ENCODE data around the gene PLEKHA5. TPM values are rescaled to one million over a fixed set of nuclear protein-coding genes. Genes with fewer than 3 reads are reported as not detected.
A peak's percentile ranks its signal among the peaks of the same experiment; 100 is the strongest.

Gene PLEKHA5
- total RNA-seq, 1 experiment from 2014 or later, result 4.6 TPM

GRCh38 chr12:19181666-19182426, 52.3 kb downstream of the PLEKHA5 start:
- Histone ChIP-seq H3K9me3 (no peaks in the 10 kb centered on the region), H3K27me3 (no peaks in the 10 kb centered on the region), H3K4me3 (no peak overlapping the region), H3K36me3 (no peaks in the 10 kb centered on the region)
- no peak for DNase-seq

GRCh38 chr12:19183121-19183838, 53.7 kb downstream of the PLEKHA5 start:
- H3K9me3 ChIP-seq, result no peaks in the 10 kb centered on the region
- DNase-seq, result no peak

GRCh38 chr12:19185262-19185929, 55.9 kb downstream of the PLEKHA5 start:
- H3K4me3 ChIP-seq, result no peak overlapping the region
- H3K36me3 ChIP-seq, result no peaks in the 10 kb centered on the region
- no peak for DNase-seq
- no peaks in the 10 kb centered on the region for H3K9me3 ChIP-seq
- no peaks in the 10 kb centered on the region for H3K27me3 ChIP-seq

More at GRCh38 chr12:19183121-19183838, 53.7 kb downstream of the PLEKHA5 start:
- H3K4me3 ChIP-seq, result no peak overlapping the region
- no peaks in the 10 kb centered on the region for H3K36me3 ChIP-seq
- no peaks in the 10 kb centered on the region for H3K27me3 ChIP-seq

DNA sequence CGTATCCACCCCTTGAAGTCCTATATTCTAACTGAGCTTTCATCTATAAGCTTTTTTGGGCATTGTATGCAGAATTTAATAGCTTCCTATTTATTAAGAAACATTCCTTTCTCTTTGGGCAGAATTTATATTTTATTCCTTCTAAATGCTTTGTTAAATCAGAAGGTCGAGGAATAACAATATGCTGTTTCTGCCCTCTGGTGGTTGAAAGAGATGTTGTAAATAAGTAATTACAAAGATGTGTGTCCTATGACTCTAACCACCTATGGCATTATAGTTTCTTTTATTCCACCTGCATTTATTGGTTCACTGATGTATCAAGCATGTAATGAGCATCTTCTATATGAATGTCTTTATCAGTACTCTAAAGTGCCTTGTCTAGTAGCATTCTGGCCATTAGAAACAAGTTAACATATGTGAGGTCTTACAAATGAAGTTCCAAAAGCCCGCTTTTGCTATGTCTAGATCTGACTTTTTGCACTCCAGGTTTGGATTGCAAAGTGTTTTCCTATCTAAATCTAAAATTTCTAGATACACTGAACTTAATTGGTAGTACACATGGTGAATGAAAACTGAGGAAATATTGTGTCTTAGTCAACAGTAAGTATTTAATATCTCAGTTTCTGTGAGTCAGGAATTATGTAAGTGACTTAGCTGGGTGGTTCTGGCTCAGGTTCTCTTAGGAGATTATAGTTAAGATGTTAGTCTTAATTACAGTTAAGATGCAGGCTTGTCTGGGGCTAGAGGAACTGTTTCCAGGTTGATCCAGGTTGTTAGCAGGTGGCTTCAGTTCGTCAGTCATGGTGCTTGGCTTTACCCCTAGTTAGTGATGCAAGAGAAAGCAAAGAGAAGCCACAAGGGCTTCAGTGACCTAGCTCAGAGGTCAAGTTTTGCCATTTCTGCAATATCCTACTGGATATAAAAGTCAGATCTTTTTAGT, 57.5 kb downstream of the PLEKHA5 start:
- Histone ChIP-seq H3K36me3 (no peaks in the 10 kb centered on the region), H3K27me3 (no peaks in the 10 kb centered on the region), H3K4me3 (no peak overlapping the region), H3K9me3 (no peaks in the 10 kb centered on the region)
- DNase-seq, result no peak

- Histone ChIP-seq H3K4me3 (no peak overlapping the region), H3K36me3 (no peaks in the 10 kb centered on the region), H3K27me3 (no peaks in the 10 kb centered on the region), H3K9me3 (no peaks in the 10 kb centered on the region)
- DNase-seq, result no peak
These were observed 60.0 kb downstream of the PLEKHA5 start for GRCh38 chr12:19189522-19189921.

DNA sequence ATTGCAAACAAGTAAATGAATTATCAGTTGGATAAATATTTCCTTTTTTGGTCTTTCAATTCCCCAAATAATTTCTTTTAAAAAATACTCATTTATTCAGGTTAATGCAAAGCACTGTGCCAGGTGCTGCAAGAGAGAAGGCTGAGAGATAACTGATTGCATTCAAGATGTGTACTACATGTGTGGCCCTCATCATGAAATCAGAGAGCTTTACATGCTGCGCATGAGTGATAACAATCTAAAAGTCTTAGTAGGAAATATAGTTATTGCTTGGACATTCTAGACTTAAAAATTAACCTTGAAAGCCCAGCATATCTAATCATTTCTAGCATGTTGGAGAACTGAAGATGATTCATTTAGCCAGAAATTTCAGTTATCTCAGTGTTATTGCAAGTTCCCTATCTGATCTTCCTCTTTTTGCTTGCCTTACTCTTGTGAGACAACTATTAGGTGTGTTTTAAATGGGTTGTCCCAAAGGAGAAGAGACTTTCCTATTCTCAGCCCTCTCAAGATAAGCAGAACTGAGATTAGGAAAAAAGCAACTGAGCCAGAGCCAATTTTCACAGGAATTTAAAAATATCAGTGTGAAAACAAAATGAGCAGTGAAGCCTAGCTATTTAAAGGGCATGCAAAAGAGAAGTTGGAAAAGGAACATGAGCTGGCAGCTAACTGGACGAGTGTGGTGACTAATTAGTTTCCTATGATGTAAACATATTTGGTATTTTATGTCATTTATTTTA, 60.9 kb downstream of the PLEKHA5 start:
- Histone ChIP-seq H3K4me3 (no peak overlapping the region), H3K36me3 (no peaks in the 10 kb centered on the region)
- DNase-seq, result peak; percentile 17

GRCh38 chr12:19191089-19191488, 61.6 kb downstream of the PLEKHA5 start:
- DNase-seq, result no peak

More for the DNA sequence above, 60.9 kb downstream of the PLEKHA5 start:
- no peaks in the 10 kb centered on the region for H3K27me3 ChIP-seq
- H3K9me3 ChIP-seq, result no peaks in the 10 kb centered on the region

GRCh38 chr12:19191563-19191962, 62.0 kb downstream of the PLEKHA5 start:
- DNase-seq, result peak; percentile 7
- Histone ChIP-seq H3K9me3 (no peaks in the 10 kb centered on the region), H3K27me3 (no peaks in the 10 kb centered on the region), H3K36me3 (no peaks in the 10 kb centered on the region), H3K4me3 (no peak overlapping the region)

More at GRCh38 chr12:19191089-19191488, 61.6 kb downstream of the PLEKHA5 start:
- no peaks in the 10 kb centered on the region for H3K27me3 ChIP-seq
- no peak overlapping the region for H3K4me3 ChIP-seq
- no peaks in the 10 kb centered on the region for H3K36me3 ChIP-seq
- H3K9me3 ChIP-seq, result no peaks in the 10 kb centered on the region

DNA sequence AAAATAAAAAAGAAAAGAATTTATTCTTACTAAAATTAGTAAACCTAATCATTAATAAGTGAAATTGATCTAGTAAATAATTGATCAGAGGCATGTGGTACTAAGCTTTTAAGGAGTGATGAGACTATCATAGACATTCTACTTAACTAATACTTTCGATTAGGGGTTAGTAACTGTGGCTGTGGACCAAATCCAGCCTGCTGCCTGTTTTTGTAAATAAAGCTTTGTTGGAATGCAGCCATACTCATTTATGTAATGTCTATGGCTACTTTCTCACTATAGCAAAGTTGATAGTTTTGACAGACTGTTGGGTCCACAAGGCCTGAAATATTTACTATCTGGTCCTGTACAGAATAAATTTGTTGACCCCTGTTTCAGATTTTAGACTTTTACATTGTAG, 63.2 kb downstream of the PLEKHA5 start:
- H3K4me3 ChIP-seq, result no peak overlapping the region
- DNase-seq, result no peak
- H3K27me3 ChIP-seq, result no peaks in the 10 kb centered on the region
- no peaks in the 10 kb centered on the region for H3K36me3 ChIP-seq
- H3K9me3 ChIP-seq, result no peaks in the 10 kb centered on the region

- Histone ChIP-seq H3K4me3 (no peak overlapping the region), H3K9me3 (no peaks in the 10 kb centered on the region), H3K36me3 (no peaks in the 10 kb centered on the region), H3K27me3 (no peaks in the 10 kb centered on the region)
- DNase-seq, result no peak
These were observed 65.4 kb downstream of the PLEKHA5 start for GRCh38 chr12:19194963-19195362.

DNA sequence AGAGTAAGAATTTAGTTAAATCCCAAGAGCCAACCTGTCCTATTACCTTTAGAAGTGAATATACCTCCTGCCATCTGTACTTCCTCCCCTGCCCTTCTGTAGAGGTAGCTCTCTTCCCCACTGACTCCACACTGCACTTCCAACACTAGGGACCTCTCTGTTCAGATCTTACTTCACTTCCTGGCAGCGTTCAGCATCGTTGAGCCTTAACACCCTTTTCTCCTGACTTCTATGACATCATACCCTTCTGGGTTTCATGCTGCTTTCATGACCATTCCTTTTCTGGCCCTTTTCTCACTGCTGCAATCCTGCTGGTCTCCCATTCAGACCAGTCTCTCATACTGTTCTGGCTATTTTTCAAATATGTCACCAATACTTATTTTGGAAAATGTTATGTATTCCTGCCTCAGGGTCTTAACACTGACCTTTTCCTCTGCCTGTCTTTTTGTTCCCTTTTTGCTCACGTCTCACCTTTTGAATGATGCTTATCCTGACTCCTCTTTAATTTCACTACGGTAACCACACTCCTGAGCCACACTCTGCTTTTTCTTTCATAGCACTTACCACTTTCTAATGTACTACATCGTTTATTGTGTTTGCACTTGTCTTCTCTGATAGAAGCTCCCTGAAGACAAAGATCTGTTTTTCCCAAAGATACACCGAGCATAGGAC, 67.6 kb downstream of the PLEKHA5 start:
- no peak for DNase-seq
- H3K9me3 ChIP-seq, result no peaks in the 10 kb centered on the region
- no peaks in the 10 kb centered on the region for H3K27me3 ChIP-seq
- H3K36me3 ChIP-seq, result no peaks in the 10 kb centered on the region
- no peak overlapping the region for H3K4me3 ChIP-seq

GRCh38 chr12:19198272-19198671, 68.7 kb downstream of the PLEKHA5 start:
- H3K27me3 ChIP-seq, result no peaks in the 10 kb centered on the region
- H3K4me3 ChIP-seq, result no peak overlapping the region
- no peaks in the 10 kb centered on the region for H3K9me3 ChIP-seq
- no peak for DNase-seq
- H3K36me3 ChIP-seq, result no peaks in the 10 kb centered on the region

- no peak overlapping the region for H3K4me3 ChIP-seq
- no peaks in the 10 kb centered on the region for H3K9me3 ChIP-seq
- no peak for DNase-seq
- no peaks in the 10 kb centered on the region for H3K27me3 ChIP-seq
- no peaks in the 10 kb centered on the region for H3K36me3 ChIP-seq
These were observed 69.8 kb downstream of the PLEKHA5 start for GRCh38 chr12:19199332-19199731.

DNA sequence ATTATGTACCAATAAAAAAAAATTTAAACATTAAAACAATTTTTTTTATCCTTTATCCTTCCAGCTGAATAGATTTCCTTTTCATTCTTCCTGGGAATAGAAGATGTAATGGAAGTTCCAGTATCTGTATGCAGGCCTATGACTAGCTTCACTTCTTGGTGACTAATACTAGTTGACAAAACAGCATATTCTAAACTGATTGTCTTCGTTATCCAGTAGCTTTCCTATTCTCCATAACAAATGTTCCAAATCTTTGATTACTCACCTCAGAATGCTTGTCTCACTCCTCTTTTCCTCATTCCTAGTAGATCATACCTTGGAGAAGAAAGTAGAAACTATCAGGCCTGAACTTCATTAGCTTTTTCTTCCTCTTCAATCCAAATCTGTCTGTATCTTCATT, 70.7 kb downstream of the PLEKHA5 start:
- H3K36me3 ChIP-seq, result no peaks in the 10 kb centered on the region
- H3K9me3 ChIP-seq, result no peaks in the 10 kb centered on the region
- no peak for DNase-seq
- H3K4me3 ChIP-seq, result no peak overlapping the region
- no peaks in the 10 kb centered on the region for H3K27me3 ChIP-seq

DNA sequence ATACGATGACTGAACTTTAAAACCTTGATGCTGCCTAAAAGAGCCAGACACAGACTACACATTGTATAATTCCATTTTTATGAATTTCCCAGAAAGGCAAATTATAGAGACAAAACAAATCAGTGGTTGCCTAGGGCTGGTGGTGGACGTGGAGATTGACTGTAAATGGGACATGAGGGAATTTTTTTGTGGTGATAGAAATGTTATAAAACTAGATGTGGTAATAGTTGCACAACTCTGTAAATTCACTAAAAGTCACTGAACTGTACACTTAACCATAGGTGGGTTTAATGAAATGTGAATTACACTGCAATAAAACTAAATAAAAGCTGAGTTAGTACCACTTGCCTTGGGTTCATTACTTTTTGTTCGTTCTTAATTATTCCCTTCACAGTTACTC, 72.1 kb downstream of the PLEKHA5 start:
- DNase-seq, result no peak
- Histone ChIP-seq H3K36me3 (no peaks in the 10 kb centered on the region), H3K9me3 (no peaks in the 10 kb centered on the region), H3K4me3 (no peak overlapping the region), H3K27me3 (no peaks in the 10 kb centered on the region)
